Measurements from ENCODE around the gene NELFB.

Gene NELFB

DNA sequence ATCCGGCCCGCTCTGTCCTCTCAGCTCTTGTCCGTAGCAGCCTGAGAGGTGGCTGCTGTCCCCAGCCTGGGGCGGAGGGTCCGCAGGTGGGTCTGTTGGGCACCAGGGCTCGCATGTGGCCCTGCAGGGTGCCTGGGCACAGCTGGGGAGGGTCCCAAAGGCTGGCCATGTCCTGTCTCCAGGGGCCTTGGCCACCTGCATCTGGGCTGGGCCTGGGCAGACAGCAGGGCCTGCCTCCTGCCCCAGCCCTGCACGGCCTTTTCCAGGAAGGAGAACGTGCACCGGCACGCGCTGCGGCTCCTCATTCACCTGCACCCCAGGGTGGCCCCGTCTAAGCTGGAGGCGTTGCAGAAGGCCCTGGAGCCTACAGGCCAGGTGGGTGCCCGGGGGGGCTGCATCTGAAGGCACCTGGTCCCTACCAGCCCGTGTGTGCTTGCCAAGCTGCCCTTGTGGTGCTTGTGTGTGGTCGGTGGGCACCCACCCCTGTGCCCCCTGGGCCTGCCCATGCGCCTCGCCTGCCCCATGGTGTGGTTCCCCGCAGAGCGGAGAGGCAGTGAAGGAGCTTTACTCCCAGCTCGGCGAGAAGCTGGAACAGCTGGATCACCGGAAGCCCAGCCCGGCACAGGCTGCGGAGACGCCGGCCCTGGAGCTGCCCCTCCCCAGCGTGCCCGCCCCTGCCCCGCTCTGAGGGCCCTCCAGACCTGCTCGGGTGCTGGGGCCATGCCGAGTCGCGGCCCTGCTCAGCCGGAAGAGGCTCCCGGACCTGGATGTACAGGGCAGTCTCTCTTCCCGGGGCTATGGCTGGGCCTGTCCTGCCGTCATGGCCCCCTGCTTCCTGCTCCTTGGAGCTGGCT is 17.3 kb downstream of the NELFB start:
- DNase-seq = no peak

DNA sequence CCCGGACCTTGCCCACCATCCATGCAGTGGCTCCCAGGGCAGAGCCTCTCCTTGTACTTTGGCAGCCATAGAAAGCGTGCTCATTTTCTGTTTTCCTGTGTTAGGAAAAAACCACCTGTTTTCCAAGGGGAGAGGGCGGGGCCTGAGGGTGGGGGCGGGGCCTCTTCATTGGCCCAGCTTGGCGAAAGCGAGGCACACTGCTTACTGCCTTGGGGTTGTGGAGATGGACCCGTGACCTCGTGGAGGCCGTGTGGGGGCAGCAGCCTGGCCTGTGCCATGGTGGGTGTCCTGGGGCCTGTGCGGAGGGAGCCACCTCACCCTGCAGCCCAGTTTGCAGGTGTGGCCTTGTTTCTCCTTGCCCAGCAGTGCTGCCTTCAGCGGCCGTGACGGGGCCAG is 18.0 kb downstream of the NELFB start:
- DNase-seq = no peak

DNA sequence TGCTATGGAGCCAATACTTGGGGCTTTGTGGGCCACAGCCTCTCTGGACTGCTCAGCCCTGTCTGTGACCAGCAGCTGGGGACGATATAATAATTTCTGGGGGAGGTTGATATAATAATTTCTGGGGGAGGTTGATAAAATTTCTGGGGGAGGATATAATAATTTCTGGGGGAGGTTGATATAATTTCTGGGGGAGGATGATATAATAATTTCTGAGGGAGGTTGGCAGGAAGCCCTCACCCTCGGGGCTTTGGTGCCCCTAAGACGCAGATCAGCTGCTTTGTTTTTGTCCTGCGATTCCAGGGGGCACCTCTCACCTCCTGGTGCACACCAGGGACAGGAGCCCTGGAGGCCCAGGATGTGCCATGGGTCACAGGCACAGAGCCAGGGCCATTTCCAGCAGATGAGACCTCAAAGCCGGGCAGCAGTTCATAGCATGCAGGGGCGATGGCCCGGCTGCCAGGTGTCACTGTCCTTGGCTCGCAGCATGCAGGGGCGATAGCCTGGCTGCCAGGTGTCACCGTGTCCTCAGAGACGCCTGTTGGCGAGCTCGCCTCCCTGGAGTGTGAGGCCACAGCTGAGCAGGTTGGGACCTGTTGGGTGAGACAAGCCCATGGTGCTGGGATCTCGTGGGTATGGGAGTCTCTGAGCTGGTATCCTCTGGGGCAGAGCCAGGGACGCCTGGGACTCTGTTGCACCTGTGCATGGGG is 18.6 kb downstream of the NELFB start:
- no peak for DNase-seq

DNA sequence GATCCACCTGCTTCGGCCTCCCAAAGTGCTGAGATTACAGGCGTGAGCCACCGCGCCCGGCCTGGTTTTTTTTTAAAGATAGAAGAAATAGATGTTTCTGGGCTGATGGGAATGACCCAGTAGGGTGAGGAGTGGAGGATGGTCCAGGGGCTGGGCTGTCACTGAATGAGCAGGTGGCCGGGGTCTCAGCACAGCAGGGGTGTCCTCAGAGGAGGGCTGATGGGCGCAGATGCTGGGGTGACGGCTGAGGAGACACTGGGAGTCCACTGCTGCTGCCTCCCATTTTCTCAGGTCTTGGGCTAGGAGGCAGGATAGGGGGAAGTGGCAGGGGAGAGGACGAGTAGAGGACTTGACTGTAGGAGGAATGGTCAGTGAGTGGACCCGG is 20.1 kb downstream of the NELFB start:
- DNase-seq = no peak

DNA sequence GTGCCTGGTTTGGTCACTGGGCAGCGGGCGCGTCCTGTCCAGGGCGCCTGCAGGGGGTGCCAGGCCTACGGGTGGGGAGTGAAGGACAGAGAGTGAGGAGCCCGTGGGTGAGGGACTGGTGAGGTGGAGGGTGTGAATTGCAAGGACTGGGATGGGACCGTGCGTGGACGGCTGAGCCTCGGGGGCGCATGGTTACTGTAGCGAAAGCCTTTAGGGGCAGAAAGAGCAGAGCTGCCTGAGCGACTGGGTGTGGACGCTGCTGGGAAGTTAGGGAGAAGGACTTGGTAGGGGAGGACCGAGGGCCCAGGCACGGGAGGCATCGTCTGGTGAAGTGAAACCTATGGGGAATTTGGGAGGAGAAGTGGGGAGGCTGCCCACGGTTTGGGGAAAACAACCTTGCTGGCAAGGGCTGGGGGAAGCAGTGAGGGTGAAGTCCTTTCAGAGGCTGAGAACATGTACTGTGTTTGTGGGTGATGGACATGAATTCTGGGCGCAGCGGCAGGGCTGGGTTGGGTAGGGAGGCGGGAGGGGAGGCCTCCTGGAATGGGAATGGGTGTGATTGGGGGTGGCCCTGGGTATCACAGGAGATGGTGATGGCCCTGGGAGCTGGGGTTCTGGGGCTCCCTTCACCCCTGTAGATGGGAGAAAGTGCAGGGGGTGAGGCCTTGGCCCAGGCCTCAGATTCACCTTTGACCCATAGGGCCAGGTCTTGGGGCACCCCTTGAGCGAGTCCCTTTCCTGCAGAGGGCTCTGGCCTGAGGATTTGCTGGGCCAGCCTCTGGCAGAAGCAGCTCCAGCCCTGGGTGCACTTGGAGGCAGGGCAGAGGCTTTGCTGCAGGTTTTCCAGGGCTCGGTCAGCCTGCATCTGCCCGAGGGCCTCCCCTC is 20.7 kb downstream of the NELFB start:
- no peak for DNase-seq

DNA sequence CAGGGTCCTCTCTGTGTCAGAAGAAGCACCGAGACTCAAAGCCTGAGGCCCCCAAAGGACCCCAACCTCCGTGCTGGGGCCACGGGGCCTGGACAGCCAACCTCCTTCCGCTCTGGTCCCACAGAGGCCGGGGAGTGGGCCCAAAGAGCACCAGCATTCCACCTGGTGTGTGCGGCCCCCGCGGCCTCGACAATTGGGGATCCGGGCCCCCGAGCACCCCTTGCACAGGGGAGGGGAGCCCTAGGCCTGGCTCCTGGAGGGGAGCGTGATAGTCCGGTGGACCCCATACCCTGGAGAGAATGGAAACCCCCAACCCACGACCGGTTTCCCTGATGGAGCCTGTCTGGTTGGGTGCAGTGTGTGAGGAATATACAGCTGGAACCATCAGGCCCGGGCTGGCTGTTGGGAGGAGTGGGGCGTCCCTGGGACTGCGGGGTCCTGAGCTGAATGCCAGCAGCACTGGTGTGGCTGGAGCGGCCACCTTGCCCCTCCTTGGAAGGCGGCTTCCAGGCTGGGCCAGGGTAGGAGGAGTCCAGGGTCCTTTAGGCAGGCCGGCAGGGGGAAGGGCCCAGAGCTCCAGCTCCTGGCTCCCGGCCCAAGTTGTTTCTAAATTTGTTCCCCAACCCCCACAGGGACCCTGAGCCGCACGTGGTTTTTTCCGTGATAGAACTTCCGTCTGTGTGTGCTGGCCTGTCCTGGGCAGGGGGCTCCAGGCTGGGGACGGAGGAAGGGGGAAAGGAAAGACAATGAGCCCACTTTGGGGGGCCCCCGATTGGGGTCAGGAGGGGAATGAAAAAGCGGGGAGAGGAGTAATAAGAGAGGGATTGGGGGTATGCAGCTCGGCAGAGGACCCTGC is 21.6 kb downstream of the NELFB start:
- peak; percentile 65 for DNase-seq

DNA sequence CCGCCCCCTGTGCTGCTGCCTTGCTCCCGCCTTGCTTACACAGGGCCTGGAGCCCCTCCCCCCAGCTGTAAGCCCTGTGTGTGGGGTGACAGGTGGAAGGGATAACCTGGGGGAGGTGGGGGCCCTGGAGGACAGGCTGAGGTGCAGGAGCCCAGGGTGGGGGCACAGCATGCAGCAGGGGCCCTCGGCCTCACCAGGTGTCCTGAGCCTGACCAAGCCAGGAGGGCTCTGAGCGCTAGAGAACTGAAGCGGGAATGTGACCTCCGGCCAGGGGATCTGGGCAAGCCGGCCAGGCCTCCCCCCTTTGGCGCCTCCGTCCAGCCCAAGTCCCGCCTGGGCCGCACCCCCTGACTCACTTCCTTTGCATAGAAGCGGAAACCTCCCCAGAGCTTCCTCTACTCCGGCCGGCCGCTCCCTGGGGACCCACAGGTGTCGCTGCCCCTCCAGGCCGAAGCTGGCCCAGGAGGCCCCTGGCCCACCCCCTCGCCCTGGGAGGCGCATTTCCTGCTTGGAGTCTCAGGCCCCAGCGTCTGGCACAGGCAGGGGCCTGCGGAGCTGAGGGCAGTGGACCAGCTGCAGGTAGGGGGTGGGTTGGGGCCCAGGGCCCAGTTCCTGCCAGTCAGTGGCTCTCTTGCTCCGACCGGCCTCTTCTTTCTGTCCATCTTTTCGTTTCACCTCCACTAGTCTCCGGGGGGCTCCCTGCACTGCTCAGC is 22.4 kb downstream of the NELFB start, which contains the start of gene TOR4A:
TOR4A (plus strand) TSS at position 398 of the 713 bp plus-strand sequence. CDS start 964 bp downstream, outside the sequence.
- peak; percentile 68 for DNase-seq

DNA sequence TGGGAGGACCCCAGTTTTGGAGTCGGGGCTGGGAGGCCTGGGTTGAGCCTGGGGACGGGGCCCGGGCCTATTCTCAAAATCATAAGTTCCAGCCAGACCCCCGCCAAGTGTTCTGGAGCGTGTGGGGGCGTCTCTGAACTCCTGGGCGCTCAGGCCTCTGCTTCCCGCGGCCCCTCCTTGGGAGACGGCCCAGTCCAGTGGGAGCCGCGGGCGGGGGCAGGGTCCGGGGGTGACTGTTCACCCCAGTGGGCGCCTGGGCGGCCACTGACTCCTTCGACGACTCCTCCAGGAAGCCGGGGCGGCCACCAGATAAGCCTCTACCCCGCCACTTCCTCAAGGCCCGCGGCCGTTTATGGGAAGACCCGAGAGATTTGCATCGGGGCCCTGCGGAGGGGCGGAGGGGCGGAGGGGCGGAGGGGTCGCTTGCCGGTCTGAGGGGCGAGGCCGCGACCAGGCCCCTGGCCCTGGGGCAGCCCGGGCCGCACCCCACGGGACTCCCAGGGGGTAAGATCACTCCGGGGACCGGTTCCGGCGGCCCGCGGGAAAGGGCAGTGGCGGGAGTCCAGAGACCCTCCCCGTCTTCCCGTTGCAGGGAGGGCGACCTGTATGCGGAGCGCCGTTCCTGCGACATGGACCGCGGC is 23.1 kb downstream of the NELFB start:
- DNase-seq = no peak

DNA sequence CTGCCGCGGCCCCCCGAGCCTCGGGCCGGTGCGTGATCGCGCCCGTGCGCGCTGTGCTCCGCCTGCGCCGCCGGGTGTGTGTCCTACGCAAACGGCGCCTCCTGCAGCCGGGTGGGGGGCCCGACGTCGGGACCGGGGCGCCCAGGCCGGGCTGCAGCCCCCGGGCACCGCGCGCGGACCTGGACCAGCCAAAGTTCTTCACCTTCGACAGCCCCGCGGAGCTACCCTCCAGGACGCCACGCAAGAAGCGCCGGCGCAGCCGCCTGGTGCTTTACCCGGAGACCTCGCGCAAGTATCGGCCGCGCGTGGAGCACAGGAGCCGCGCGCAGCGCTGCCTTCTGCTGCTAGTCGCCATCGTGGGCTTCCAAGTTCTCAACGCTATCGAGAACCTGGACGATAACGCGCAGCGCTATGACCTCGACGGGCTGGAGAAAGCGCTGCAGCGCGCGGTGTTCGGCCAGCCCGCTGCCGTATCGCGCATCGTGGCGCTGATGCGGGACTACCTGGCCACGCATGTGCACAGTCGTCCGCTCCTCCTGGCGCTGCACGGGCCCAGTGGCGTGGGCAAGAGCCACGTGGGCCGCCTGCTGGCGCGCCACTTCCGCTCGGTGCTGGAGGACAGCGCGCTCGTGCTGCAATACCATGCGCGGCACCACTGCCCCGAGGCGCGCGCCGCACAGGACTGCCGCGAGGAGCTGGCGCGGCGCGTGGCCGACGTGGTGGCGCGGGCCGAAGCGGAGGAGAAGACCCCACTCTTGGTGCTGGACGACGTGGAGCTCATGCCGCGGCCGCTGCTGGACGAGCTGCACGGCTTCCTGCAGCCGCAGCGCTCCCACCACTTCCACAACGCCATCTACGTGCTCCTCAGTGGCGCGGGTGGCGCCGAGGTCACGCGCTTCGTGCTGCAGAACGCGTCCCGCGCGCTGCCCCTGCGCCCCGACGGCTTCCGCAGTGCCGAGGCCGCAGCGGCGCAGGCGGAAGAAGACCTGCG is 23.9 kb downstream of the NELFB start:
- no peak for DNase-seq

DNA sequence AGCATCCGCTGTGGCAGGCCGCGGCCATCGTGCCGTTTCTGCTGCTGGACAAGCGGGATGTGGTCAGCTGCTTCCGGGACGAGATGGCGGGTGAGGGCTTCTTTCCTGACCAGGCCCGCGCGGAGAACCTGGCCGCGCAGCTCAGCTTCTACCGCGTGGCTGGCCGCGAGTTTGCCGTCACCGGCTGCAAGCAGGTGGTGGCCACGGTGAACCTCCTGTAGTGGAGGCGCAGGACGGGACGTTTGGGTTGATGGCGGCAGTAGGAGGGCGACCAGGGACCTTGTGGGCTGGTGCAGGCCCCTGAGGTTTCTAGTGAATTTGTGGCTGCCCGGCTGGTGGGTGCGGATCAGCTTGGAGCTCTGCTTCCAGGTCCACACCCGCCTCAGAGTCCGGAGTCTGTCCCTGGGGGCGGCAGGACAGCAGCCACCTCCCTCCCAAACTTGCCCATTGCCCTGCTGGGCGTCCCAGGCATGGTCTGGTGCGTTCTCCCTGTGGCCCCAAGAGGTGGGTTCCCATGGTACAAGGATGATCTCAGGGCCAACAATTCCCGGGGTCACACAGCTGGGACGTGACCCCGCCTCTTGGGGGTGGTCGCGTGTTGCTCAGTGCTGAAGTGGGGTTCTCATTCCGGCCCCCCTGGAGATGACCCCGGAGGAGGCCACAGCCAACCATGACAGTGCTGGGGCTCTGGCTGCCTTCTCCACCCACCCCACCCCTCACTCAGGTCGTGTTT is 24.8 kb downstream of the NELFB start:
- no peak for DNase-seq

DNA sequence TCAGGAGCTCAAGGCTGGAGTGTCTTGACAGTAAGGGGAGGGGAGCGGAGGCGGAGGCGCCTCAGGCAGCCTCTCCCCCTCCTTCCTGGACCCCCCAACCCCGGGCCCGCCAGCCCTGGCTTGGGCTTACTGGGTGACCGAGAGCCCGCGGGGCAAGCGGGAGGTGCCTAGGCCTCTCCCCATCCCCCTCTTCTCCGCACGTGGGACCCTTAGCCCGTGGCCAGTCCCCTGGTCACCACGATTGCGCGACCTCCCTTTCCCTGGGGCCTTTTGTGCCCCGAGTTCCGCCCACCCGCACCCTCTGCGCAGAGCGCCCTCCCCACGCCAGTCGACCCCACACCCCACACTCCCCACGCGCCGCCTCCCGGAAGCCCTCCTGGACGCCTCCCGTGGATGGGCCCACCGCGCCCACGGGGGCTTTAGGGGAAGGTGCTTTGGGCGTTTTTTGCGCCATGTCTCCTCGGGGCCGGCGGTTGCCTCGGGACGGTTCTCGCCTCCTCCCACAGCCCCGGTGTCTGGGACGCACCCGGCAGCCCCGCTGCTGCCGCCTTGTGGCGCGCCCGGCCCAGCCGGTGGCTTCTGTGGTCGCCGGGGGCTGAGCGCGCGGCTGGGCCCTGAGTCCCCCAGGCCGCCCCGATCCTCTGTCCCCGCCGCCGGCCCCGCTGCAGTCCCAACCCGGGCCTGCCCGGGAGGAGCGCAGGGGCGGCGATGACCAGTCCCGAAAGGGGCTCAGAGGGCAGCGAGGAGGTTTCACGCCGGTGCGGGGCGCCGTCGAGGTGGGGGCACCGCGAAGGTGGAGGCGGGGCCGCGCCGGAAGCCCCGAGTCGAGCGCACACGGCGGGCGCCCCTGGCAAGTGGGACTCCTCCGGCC is 25.6 kb downstream of the NELFB start:
- DNase-seq = no peak

DNA sequence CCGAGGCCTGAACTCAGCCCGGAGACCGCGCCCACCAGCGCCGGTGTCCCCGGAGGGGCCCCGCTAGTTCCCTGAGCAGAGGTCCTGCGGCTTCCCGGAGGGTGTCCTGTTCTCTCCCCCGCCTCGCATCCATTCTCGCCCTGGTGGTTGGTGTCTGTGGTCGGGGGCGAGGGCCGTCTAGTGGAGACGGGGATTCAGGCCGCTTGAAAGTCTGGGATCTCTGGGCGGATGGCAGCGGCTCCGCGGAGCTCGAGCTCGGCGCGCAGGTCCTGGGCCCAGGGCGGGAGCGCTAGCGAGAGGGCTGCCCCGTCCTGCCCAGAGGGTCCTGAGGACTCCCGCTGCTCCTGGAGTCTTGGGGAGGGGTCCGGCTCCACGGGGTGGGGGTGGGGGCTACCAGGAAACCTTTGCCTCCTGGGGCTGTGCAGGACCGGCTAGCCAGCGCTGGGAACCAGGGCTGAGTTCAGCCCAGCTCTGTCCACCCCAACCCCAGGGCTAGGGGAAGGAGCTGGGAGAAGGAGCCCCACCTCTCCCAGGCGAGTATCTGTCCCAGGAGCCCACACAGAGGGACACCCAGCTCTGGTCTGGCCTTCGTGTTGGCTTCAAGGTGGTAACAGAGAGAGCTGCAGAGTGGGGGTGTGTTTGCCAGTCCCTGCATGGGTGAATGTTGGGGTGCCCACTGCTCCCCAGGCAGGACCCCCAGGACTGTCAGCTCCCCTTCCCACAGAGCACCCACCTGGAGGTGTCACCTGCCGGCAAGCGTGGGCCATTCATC is 26.4 kb downstream of the NELFB start:
- DNase-seq = no peak

DNA sequence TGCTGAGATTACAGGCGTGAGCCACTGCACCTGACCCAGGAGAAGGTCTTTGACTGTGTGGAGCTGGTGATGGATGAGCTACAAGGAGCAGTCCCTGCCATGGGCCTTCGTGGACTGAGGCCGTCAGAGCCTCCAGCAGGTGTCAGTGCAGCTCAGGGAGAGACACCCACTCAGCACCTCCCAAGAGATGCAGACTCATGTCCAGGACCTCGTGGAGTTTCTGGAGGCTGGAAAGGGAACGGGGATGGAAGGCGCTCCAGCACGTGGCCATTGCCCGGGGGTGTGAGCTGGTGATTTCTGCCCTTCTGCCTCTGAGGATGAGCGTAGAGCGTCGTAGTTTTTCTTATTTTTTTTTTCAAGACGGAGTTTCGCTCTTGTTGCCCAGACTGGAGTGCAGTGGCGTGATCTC is 31.9 kb downstream of the NELFB start:
- no peak for DNase-seq

DNA sequence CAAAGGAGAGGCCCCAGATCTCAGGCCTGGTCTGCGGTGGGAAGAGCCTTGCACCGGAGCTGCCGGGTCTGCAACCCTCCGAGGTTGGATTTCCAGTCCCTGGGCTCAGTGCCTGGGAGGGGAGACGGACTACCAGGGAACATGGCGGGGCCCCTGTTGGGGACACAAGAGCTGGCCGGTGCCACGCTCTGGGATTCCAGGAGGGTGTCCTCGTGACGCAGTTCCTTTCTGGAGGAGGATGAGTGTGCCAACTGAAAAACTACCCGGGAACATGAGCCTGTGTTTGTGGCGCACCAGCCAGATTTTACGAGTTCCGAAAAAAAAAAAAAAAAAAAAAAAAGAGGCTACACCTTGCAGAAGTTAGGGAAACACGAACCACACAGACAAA is 38.0 kb downstream of the NELFB start:
- no peak for DNase-seq

DNA sequence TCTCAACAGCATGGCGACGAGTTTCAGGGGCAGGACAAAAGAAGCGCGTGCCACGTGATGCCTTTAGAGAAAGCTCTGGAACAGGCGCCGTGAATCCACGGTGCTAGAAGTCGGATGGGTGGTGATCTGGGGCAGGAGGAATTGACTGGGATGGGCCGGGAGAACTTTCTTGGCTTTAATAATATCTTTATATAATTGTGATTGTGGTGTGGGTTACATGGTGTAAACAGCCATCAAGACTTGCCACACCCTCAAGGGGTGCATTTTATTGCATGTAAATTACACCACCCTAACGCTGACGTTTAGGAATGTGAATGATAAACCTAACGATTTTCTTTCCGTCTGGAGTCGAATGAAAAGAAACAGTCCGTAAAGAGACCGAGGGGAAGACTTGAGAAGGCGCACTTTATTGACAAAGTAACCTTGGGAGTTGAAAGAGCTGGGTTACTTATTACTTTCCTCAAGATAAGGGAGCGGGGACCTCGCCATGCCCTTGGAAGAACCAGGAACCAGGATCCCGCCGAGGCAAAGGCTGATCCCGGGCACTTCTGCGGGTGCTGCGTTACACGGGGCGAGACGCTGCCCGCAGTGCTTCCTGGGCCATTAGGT is 38.5 kb downstream of the NELFB start:
- DNase-seq = no peak

DNA sequence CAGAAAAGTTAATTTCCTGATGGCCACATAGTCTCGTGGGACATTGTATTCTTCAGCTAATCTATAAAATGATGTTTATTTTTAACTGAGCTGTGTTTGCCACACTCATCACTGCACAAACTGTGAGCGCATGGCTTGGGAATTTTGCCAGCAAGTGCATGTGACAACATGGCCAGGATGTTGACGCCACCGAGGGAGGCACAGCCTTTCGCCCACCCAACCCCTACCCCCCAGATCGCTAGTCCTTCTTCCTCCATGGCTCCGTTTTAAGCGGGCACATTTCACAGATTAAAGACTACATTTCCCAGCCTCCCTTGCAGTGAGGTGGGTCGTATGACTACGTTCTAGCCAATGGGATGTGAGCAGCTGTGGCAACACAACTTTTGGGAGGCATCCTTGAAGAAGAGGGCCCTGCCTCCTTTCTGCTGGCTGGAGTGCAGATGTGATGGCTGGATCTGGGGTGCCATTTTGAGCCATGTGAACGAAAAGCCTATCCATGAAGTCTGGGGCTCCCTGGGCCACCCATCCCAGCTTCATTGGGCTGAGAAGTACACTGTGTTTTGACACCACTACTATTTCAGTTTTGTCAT is 39.1 kb downstream of the NELFB start:
- DNase-seq = peak; percentile 36
